GM19193 (cell line): ENCODE results near the gene TSNAX.

Experiments used
- POLR2A ChIP-seq: IDR thresholded peaks from 4 replicates; pipeline ENCODE4 v1.6.1; 2011; ENCODE audit not compliant: insufficient read depth, insufficient read length; ENCODE audit errors: extremely low read depth

Gene TSNAX

GRCh38 chr1:231580874-231581273, 52.4 kb downstream of the TSNAX start:
- no peak for TF ChIP-seq POLR2A

GRCh38 chr1:231581859-231582258, 53.4 kb downstream of the TSNAX start:
- TF ChIP-seq POLR2A, result no peak

DNA sequence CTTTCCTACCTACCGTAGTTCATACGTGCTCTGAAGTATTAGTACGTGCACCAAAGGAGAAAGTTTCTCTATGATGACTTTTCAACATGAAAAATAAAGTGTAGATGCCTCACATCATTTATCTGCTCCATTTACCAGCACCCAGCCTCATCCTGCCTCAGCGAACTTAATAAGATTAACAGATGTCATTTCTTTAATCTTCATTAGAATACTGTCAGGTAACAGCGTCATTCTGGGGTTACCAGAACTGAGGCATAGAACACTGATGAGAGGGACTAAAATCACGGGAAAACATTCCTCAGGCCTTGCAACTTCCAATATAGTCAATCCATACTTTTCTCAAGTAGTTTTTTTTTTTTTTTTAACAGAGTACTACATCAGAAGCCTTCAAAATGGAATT, 54.9 kb downstream of the TSNAX start:
- no peak for TF ChIP-seq POLR2A

GRCh38 chr1:231584117-231584516, 55.6 kb downstream of the TSNAX start:
- no peak for TF ChIP-seq POLR2A

DNA sequence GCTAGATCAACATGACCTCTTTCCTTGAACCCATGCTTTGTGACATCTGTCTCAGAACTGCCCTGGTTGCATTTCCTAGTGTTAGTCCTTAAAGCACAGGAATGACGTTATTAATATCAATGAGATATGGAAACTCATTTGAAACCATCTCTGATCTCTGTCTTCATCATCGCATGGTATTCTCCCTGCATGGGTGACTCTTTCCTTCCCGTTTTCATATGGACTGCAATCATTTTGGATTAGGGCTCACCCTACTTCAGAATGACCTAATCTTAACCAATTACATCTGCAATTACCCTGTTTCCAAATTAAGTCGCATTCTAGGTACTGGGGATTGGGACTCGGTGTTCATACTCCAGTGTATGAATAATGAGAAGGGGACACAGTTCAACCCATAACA, 56.5 kb downstream of the TSNAX start:
- no peak for TF ChIP-seq POLR2A

- no peak for TF ChIP-seq POLR2A
Measured at GRCh38 chr1:231590453-231591198, 62.2 kb downstream of the TSNAX start.

- TF ChIP-seq POLR2A, result no peak
Measured at GRCh38 chr1:231591466-231591865, 63.0 kb downstream of the TSNAX start.

DNA sequence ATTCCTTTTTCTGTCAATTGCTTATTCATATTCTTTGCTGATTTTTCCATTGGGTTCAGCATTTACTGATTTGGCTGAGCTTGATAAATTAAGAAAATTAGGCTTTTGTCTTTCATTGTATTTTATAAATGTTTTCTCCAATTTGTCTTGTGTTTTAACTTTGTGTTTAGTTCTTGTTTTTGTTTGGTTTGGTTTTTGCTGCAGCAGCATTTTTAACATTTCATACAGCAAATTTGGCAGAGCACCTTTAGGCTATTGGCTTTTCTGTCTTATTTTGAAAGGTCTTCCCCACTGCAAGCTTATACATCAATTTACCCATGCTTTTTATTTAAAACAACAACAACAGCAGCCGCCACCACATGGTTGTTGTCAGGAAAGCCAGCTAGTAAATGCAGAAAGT, 64.3 kb downstream of the TSNAX start:
- TF ChIP-seq POLR2A, result no peak

DNA sequence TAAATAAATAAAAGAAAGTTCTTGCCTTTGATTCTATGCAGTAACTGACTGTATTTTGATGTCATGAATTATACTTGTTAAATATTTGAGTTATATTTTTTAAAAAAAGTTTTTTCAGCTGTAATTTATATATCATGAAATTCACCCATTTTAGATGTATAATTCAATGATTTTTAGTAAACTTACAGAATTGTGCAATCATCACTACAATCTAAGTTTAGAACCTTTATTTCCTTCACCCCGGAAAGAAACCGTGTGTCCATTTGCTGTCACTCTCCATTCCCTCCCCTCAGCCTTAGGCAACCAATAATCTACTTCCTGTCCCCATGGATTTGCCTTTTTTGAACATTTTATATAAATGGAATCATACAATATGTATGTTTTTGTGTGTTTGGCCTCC, 65.7 kb downstream of the TSNAX start:
- no peak for TF ChIP-seq POLR2A

DNA sequence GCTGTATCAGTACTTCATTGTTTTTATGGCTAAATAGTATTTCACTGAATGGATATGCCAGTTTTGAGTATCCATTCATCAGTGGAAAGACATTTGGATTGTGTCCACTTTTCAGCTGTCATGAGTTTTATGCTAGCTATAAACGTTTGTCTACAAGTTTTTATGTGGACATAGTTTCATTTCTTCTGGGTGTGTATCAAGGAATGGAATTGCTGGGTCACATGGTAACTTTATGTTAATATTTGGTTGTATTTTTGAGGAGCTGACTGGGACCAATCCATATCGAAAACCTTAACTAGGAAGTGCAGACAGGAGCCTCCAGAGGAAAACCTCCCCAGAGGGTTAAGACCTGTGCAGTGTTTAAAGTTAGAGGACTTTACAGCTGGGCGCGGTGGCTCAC, 66.3 kb downstream of the TSNAX start:
- no peak for TF ChIP-seq POLR2A

GRCh38 chr1:231596337-231596791, 67.9 kb downstream of the TSNAX start:
- TF ChIP-seq POLR2A, result no peak

DNA sequence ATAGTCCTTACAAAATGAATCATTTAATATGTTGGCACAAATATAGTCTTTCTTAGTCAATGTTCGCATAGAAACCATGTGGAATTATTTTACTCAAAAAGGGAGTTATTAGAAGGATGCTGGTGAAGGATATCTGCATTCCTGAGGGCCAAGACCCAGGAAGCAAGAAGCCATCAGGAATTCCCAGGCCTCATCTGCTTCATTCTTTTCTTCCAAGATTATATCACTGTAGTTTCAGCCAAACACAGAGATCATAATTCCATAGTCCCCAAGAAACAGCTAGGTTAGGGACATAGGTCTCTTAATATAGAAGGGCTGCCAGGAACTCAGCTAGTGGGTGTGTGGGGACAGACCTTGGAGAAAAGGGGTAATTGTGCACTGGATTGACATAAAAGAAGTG, 69.5 kb downstream of the TSNAX start:
- TF ChIP-seq POLR2A, result no peak

DNA sequence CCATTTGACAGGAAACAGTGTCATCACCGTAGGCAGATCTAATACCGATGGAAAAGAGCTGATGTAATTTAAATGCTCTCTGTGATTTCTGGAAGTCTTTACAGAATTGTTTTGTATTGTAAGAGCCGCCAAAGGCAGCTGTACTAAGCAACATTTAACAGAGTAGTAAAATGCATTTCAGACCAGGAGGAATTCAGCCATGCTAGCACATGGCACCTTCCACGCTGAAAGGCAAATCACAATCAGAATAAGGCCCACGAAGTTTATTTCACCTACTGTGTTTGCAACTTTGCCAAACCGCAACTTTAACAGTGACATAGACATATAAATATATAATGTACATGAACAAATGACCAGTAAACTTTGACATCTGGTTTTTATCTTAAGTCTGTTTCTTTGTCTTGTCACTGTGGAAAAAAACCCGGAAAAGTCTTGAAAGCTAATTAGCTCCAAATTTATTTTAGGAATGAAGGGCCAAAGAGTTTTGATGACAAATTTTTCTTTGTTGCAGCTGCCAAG, 72.0 kb downstream of the TSNAX start:
- no peak for TF ChIP-seq POLR2A

GRCh38 chr1:231601824-231602672, 73.6 kb downstream of the TSNAX start:
- TF ChIP-seq POLR2A, result no peak

GRCh38 chr1:231602673-231602984, 74.2 kb downstream of the TSNAX start:
- TF ChIP-seq POLR2A, result no peak
